Neural cell (in vitro differentiated cells): ENCODE measurements around the gene SLC27A4.

ENCODE experiments used
- EP300 ChIP-seq: fragments of 450-650 bp; conservative IDR thresholded peaks from 2 replicates; pipeline ENCODE4 v1.6.1; 2014; ENCODE audit warnings: antibody characterized with exemption, mild to moderate bottlenecking, moderate library complexity; ENCODE audit not compliant: poor library complexity, severe bottlenecking
- EZH2 ChIP-seq: fragments of 200-600, 300-800 bp; shearing (Covaris generic), sonication (generic); IDR thresholded peaks from 2 replicates; pipeline ENCODE4 v1.6.1; 2014; ENCODE audit warnings: antibody characterized with exemption, low read length, borderline replicate concordance, mild to moderate bottlenecking; ENCODE audit not compliant: insufficient read depth, poor library complexity, severe bottlenecking
- RAD21 ChIP-seq: fragments of 450-650 bp; conservative IDR thresholded peaks from 2 replicates; pipeline ENCODE4 v1.6.1; 2014; ENCODE audit warnings: antibody characterized with exemption, mild to moderate bottlenecking, moderate library complexity
- SMC3 ChIP-seq: fragments of 450-650 bp; conservative IDR thresholded peaks from 2 replicates; pipeline ENCODE4 v1.6.1; 2014; ENCODE audit warnings: antibody characterized with exemption, mild to moderate bottlenecking, moderate library complexity; ENCODE audit not compliant: poor library complexity
- TF ChIP-seq, protein P1 (sequence below): fragments of 450-650 bp; IDR thresholded peaks from 2 replicates; pipeline ENCODE4 v1.5.1; 2014; ENCODE audit warnings: antibody characterized with exemption, mild to moderate bottlenecking, moderate library complexity; ENCODE audit not compliant: poor library complexity, severe bottlenecking
- TF ChIP-seq, protein P2 (sequence below): IDR thresholded peaks from 2 replicates; pipeline ENCODE4 v1.6.1; 2012; ENCODE audit warnings: borderline replicate concordance

DNA sequence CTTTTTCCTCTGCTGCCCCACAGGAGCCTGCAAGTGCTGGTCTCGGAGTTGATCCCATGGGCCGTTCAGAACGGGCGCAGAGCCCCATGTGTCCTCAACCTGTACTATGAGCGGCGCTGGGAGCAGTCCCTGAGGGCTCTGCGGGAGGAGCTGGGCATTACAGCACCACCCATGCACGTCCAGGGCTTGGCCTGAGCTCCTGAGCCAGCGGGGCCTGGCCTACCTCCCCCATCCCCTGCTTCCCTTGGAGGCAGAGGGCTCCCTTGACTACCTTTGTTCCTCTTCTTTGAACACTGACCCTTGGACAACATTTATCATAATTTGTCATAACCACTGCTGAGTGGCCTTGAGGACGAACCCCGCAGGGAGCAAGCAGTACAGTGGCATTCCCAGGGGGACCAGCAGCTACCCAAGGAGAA is 6.9 kb upstream of the SLC27A4 start:
- TF ChIP-seq, protein P1, sequence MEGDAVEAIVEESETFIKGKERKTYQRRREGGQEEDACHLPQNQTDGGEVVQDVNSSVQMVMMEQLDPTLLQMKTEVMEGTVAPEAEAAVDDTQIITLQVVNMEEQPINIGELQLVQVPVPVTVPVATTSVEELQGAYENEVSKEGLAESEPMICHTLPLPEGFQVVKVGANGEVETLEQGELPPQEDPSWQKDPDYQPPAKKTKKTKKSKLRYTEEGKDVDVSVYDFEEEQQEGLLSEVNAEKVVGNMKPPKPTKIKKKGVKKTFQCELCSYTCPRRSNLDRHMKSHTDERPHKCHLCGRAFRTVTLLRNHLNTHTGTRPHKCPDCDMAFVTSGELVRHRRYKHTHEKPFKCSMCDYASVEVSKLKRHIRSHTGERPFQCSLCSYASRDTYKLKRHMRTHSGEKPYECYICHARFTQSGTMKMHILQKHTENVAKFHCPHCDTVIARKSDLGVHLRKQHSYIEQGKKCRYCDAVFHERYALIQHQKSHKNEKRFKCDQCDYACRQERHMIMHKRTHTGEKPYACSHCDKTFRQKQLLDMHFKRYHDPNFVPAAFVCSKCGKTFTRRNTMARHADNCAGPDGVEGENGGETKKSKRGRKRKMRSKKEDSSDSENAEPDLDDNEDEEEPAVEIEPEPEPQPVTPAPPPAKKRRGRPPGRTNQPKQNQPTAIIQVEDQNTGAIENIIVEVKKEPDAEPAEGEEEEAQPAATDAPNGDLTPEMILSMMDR, result no peak
- no peak for TF ChIP-seq RAD21
- no peak for TF ChIP-seq SMC3
- TF ChIP-seq, protein P2, sequence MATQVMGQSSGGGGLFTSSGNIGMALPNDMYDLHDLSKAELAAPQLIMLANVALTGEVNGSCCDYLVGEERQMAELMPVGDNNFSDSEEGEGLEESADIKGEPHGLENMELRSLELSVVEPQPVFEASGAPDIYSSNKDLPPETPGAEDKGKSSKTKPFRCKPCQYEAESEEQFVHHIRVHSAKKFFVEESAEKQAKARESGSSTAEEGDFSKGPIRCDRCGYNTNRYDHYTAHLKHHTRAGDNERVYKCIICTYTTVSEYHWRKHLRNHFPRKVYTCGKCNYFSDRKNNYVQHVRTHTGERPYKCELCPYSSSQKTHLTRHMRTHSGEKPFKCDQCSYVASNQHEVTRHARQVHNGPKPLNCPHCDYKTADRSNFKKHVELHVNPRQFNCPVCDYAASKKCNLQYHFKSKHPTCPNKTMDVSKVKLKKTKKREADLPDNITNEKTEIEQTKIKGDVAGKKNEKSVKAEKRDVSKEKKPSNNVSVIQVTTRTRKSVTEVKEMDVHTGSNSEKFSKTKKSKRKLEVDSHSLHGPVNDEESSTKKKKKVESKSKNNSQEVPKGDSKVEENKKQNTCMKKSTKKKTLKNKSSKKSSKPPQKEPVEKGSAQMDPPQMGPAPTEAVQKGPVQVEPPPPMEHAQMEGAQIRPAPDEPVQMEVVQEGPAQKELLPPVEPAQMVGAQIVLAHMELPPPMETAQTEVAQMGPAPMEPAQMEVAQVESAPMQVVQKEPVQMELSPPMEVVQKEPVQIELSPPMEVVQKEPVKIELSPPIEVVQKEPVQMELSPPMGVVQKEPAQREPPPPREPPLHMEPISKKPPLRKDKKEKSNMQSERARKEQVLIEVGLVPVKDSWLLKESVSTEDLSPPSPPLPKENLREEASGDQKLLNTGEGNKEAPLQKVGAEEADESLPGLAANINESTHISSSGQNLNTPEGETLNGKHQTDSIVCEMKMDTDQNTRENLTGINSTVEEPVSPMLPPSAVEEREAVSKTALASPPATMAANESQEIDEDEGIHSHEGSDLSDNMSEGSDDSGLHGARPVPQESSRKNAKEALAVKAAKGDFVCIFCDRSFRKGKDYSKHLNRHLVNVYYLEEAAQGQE, result no peak
- TF ChIP-seq EP300, result no peak
- no peak for TF ChIP-seq EZH2
